Adrenal gland (tissue), 12 donors: ENCODE results near the gene DSG4. TPM values are rescaled to one million over a fixed set of nuclear protein-coding genes. Genes with fewer than 3 reads are reported as not detected.

Experiments used
- DNase-seq, 7 donors: peaks; one replicate each; pipeline ENCODE4 v3.0.0-alpha.2; 2019 to 2020
- H3K27ac ChIP-seq, 5 donors: fragments of 200-600 bp; sonication (generic) in 4 of 5; 1 replicate in 3 of 5; 2 replicates in 2 of 5; pipeline versions ENCODE4 v1.5.1 to v1.8.0; 2016 to 2020; ENCODE audit warnings: mild to moderate bottlenecking in 1 of 5
- H3K27me3 ChIP-seq: fragments of 200-600 bp; 2 replicates; pipeline ENCODE4 v1.8.0; 2021
- H3K36me3 ChIP-seq, 2 donors: fragments of 200-600 bp; replicated peaks in 1 of 2; 1 replicate in 1 of 2; 2 replicates in 1 of 2; pipeline versions ENCODE4 v1.5.1 to v1.8.0; 2018 to 2022
- H3K4me1 ChIP-seq, 2 donors: fragments of 200-600 bp; replicated peaks in 1 of 2; 1 replicate in 1 of 2; 2 replicates in 1 of 2; pipeline versions ENCODE4 v1.5.1 to v1.8.0; 2018 to 2021
- H3K4me3 ChIP-seq, 4 donors: fragments of 200-600 bp; sonication (generic) in 3 of 4; one replicate each; pipeline ENCODE4 v1.5.1; 2016 to 2018
- H3K9me3 ChIP-seq, 3 donors: fragments of 200-600 bp; sonication (generic) in 1 of 3; replicated peaks in 1 of 3; 1 replicate in 2 of 3; 2 replicates in 1 of 3; pipeline versions ENCODE4 v1.5.1 to v1.8.0; 2016 to 2021
- POLR2A ChIP-seq, 2 donors: fragments of 450-650 bp; IDR thresholded peaks; one replicate each; pipeline ENCODE4 v1.6.1; 2017; ENCODE audit warnings: antibody characterized with exemption in 2 of 2, mild to moderate bottlenecking in 2 of 2, moderate library complexity in 1 of 2
- WGBS, 4 donors: extraction: QIAGEN DNeasy Blood & Tissue Kit in 2 of 4; methylation state at CpG; one replicate each; pipeline versions ENCODE4 v1.1.5 to v1.1.7; 2013 to 2017; 5-methylcytosine and 5-hydroxymethylcytosine counted together
- intact Hi-C, 2 donors: fragments of 100-400 bp; cut with DNase I; formaldehyde crosslinking; loops; one replicate each; pipeline versions ENCODE4 v1.14.1 to v1.15.0; 2022 to 2023
- polyA plus RNA-seq, 3 donors: library from polyadenylated mRNA; stranded (reverse); fragments of 200-250 nt in 2 of 3; fragments of 350-450 nt in 1 of 3; fragmentation: Illumina TruSeq in 1 of 3; extraction: RNeasy Lipid Tissue Mini Kit (QIAGEN cat#74804) in 1 of 3; gene quantifications; one replicate each; pipeline ENCODE4 v1.2.3, GENCODE V29; 2013 to 2014
- total RNA-seq, 9 donors: library from RNA; depleted of rRNA in 4 of 9; stranded (reverse); fragments of >200 nt in 4 of 9; fragments of 120-200 nt in 1 of 9; fragmentation: NEBNext Ultra II Directional in 1 of 9; extraction: Animal tissue kit (Norgen Biotek cat#: 25700) in 1 of 9; gene quantifications; one replicate each; pipeline versions ENCODE4 v1.1.0 to v1.2.4, GENCODE V29; 2013 to 2023
- TF ChIP-seq, protein P1 (sequence below), 6 experiments: fragments of 450-650 bp in 4 of 6; fragments of 200-600 bp in 2 of 6; sonication (generic) in 1 of 6; IDR thresholded peaks; 1 replicate in 5 of 6; 2 replicates in 1 of 6; pipeline versions ENCODE4 v1.5.1 to v1.8.0; 2016 to 2021; ENCODE audit warnings: antibody characterized with exemption in 6 of 6, mild to moderate bottlenecking in 2 of 6, moderate library complexity in 1 of 6
- donor health status: healthy with polysubstance abuse.
- donor health status: Bipolar disorder and iron deficiency.
- donor health status: DM: yes; HTN: yes; CAD: no.
- donor health status: DM: no; HTN: no; CAD: no.
- donor health status: DM: no; HTN: no; CAD: no.
- donor health status: DM: yes; HTN: yes; CAD: no.

DSG4 gene
- total and polyA plus RNA-seq, 12 donors, result not detected

DNA sequence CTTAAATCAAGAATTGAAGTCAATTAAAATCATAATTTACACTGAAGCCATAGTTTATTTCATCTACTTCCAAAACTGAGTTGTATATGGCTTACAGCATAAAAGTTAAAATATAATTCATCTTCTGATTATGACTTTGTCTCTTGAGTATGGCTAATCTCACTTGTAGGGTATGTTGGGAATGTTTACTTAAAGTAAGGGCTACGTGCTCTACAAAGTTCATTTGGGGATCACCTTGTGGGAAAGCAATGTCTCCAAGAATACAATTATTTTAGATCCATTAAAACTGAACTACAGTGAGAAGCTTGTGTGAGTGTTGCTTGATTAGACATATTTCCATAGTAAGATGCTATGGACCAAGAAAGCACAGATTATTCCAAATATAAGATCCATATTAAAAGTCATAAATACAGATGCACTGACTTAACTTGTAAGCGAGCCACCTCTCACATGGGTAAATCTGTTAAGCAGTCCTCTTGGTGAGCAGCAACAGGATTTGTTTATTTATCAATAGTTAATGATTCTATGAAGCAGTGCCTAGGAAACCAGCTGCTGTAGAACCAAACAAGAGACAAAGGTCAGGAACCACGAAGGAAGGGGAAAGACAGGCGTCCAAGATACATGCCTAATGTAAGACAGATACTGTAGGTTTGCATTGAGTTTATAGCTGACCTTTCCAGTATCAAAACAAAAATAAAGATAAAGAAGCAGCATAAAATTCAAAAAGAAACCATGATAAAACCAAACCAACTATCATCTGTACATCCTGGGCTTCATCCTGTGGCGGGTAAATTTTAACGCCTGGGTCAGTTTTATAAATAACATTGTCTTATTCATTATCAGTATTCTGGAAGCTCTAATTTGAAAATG is 24.8 kb downstream of the DSG4 start:
- no peaks in the 10 kb centered on the region for H3K27me3 ChIP-seq
- H3K27ac ChIP-seq, result no peak overlapping the region
- no peaks in the 10 kb centered on the region for H3K36me3 ChIP-seq
- no peaks in the 10 kb centered on the region for H3K9me3 ChIP-seq
- H3K4me1 ChIP-seq, result no peaks in the 10 kb centered on the region
- 62 to 69% (median 64%) methylated on average over 6 of the region's 6 CpGs for WGBS, 4 donors
- no peak for TF ChIP-seq POLR2A (IDR thresholded peaks at IDR 0.05)
- TF ChIP-seq, protein P1, sequence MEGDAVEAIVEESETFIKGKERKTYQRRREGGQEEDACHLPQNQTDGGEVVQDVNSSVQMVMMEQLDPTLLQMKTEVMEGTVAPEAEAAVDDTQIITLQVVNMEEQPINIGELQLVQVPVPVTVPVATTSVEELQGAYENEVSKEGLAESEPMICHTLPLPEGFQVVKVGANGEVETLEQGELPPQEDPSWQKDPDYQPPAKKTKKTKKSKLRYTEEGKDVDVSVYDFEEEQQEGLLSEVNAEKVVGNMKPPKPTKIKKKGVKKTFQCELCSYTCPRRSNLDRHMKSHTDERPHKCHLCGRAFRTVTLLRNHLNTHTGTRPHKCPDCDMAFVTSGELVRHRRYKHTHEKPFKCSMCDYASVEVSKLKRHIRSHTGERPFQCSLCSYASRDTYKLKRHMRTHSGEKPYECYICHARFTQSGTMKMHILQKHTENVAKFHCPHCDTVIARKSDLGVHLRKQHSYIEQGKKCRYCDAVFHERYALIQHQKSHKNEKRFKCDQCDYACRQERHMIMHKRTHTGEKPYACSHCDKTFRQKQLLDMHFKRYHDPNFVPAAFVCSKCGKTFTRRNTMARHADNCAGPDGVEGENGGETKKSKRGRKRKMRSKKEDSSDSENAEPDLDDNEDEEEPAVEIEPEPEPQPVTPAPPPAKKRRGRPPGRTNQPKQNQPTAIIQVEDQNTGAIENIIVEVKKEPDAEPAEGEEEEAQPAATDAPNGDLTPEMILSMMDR (IDR thresholded peaks at IDR 0.05), result no peak
- no peak overlapping the region for H3K4me3 ChIP-seq
- no peak for DNase-seq
- intact Hi-C loops, result no loop called here

DNA sequence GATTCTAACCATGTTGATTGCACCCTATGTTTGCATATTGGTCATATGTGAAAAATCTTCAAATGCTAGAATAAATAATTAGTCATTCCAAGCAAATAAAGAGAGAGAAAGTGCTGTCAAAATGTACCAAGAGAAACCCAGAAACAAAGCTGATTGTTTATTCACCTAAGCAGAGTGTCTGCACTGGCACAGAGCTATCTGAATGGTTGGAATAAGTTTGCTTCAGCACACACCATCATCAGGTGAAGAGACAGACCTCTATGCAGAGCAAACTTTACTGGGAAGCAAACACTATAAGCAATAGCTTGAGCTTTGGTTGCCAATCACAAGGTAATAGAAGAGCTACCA is 25.4 kb downstream of the DSG4 start:
- DNase-seq, result no peak
- no peaks in the 10 kb centered on the region for H3K36me3 ChIP-seq
- TF ChIP-seq, protein P1 (IDR thresholded peaks at IDR 0.05), result no peak
- TF ChIP-seq POLR2A (IDR thresholded peaks at IDR 0.05), result no peak
- no peaks in the 10 kb centered on the region for H3K4me1 ChIP-seq
- intact Hi-C loops, result no loop called here
- H3K9me3 ChIP-seq, result no peaks in the 10 kb centered on the region
- H3K27ac ChIP-seq, result no peak overlapping the region
- H3K27me3 ChIP-seq, result no peaks in the 10 kb centered on the region
- H3K4me3 ChIP-seq, result no peak overlapping the region

DNA sequence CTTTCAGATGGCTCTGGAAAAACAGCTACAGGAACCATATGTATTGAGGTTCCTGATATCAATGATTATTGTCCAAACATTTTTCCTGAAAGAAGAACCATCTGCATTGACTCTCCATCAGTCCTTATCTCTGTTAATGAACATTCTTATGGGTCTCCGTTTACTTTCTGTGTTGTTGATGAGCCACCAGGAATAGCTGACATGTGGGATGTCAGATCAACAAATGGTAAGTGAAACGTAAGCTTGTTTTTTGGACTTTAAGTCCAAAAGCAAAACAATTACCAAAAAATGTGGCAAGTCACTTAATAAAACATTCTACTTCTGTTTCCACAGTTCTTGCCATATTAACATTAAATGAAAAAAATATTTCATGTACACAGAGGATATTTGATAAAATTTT is 26.8 kb downstream of the DSG4 start:
- H3K4me3 ChIP-seq, result no peak overlapping the region
- H3K36me3 ChIP-seq, result no peaks in the 10 kb centered on the region
- no peak for DNase-seq
- H3K4me1 ChIP-seq, result no peaks in the 10 kb centered on the region
- H3K9me3 ChIP-seq, result no peaks in the 10 kb centered on the region
- intact Hi-C loops, result no loop called here
- WGBS, 4 donors, result 45 to 66% (median 56%) methylated on average over 2 of the region's 2 CpGs
- TF ChIP-seq, protein P1 (IDR thresholded peaks at IDR 0.05), result no peak
- no peak for TF ChIP-seq POLR2A (IDR thresholded peaks at IDR 0.05)
- H3K27ac ChIP-seq, result no peak overlapping the region
- H3K27me3 ChIP-seq, result no peaks in the 10 kb centered on the region

DNA sequence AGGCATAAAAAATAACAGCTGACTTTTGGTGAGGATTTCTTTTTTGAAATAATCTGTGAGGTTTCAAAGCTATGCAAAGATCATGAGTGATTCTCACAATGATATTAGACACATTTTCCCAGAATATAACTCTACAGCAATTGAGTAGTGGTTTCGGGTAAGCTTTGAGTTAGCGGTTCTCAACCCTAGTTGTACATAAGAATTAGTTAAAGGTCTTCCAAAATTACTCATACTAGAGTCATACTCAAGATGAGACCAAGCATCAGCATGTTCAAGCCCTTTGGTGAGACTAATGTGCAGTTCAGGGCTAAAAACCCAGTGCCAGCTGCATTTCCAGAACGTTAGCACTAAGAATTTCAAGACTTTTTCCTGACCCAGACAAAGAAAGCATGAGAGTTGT is 31.1 kb downstream of the DSG4 start:
- 69 to 87% (median 72%) methylated on average over 3 of the region's 3 CpGs for WGBS, 4 donors
- no peak for TF ChIP-seq POLR2A (IDR thresholded peaks at IDR 0.05)
- TF ChIP-seq, protein P1 (IDR thresholded peaks at IDR 0.05), result no peak
- no peaks in the 10 kb centered on the region for H3K27me3 ChIP-seq
- H3K36me3 ChIP-seq, result no peaks in the 10 kb centered on the region
- H3K9me3 ChIP-seq, result no peaks in the 10 kb centered on the region
- no peaks in the 10 kb centered on the region for H3K4me1 ChIP-seq
- intact Hi-C loops, result no loop called here
- H3K4me3 ChIP-seq, result no peak overlapping the region
- no peak for DNase-seq
- H3K27ac ChIP-seq, result no peak overlapping the region
